Kidney (tissue), 14 donors: ENCODE results near the gene MAGI1. TPM values are rescaled to one million over a fixed set of nuclear protein-coding genes. Genes with fewer than 3 reads are reported as not detected.
A peak's percentile ranks its signal among the peaks of the same experiment; 100 is the strongest.

ENCODE experiments used
- DNase-seq, 5 donors: peaks; one replicate each; pipeline ENCODE4 v3.0.0-alpha.2; 2013 to 2020
- FAIRE-seq: peaks from 2 replicates; lab custom pipeline; 2012; peaks lifted over from hg19 to GRCh38; lab: Jason Lieb, UNC
- H3K27ac ChIP-seq, 2 donors: one replicate each; pipeline ENCODE4 v1.7.0; 2013; ENCODE audit warnings: low read depth in 2 of 2, low read length in 2 of 2, inconsistent platforms in 1 of 2
- H3K27me3 ChIP-seq: one replicate; pipeline ENCODE4 v1.7.1; 2013; ENCODE audit warnings: low read length, inconsistent platforms; ENCODE audit not compliant: control insufficient read depth, insufficient read depth
- H3K36me3 ChIP-seq, 3 donors: one replicate each; pipeline versions ENCODE4 v1.7.0 to v1.7.1; 2013; ENCODE audit warnings: low read length in 3 of 3, control low read depth in 1 of 3, inconsistent platforms in 1 of 3; ENCODE audit not compliant: insufficient read depth in 3 of 3, control insufficient read depth in 2 of 3
- H3K4me1 ChIP-seq, 3 donors: one replicate each; pipeline versions ENCODE4 v1.7.0 to v1.7.1; 2013; ENCODE audit warnings: low read length in 3 of 3, inconsistent platforms in 1 of 3, low read depth in 1 of 3; ENCODE audit not compliant: control insufficient read depth in 2 of 3, insufficient read depth in 2 of 3
- H3K4me3 ChIP-seq, 3 donors: one replicate each; pipeline versions ENCODE4 v1.7.0 to v1.8.1; 2013; ENCODE audit warnings: low read length in 3 of 3, control low read depth in 1 of 3, inconsistent platforms in 1 of 3
- H3K9ac ChIP-seq, 3 donors: one replicate each; pipeline versions ENCODE4 v1.7.0 to v1.7.1; 2013; ENCODE audit warnings: low read length in 3 of 3, control low read depth in 1 of 3, inconsistent platforms in 1 of 3
- H3K9me3 ChIP-seq, 3 donors: one replicate each; pipeline versions ENCODE4 v1.7.0 to v1.7.1; 2013; ENCODE audit warnings: low read length in 3 of 3, control low read depth in 1 of 3, inconsistent platforms in 1 of 3; ENCODE audit not compliant: control insufficient read depth in 2 of 3, insufficient read depth in 1 of 3
- CTCF ChIP-seq: IDR thresholded peaks from 3 replicates; pipeline ENCODE4 v1.5.1; 2012; ENCODE audit warnings: mild to moderate bottlenecking, moderate library complexity, borderline replicate concordance; ENCODE audit not compliant: insufficient read depth; ENCODE audit errors: extremely low read depth
- intact Hi-C: fragments of 100-400 bp; cut with DNase I; formaldehyde crosslinking; loops from one replicate; pipeline ENCODE4 v1.11.1; 2022
- polyA plus RNA-seq: library from polyadenylated mRNA; stranded (reverse); fragments of 350-450 nt; fragmentation: Illumina TruSeq; extraction: RNeasy Lipid Tissue Mini Kit (QIAGEN cat#74804); gene quantifications from one replicate; pipeline ENCODE4 v1.2.3, GENCODE V29; 2014; ENCODE audit warnings: low read depth, low replicate concordance; ENCODE audit not compliant: insufficient read depth
- total RNA-seq: library from RNA; stranded (reverse); fragmentation: NEBNext Ultra II Directional; extraction: Animal tissue kit (Norgen Biotek cat#: 25700); gene quantifications from one replicate; pipeline ENCODE4 v1.2.1, GENCODE V29; 2021
- donor health status: control.
- donor health status: control.
- donor health status: control.
- donor health status: control.
- donor health status: control.
- donor health status: DM: yes; HTN: yes; CAD: no.
- donor health status: Normal renal cell carcinoma (clear cell type).

The MAGI1 gene
- total and polyA plus RNA-seq, 2 donors from 2014 or later: 8.2 to 42.8 TPM

GRCh38 chr3:66033241-66034138 is 5.2 kb downstream of the MAGI1 start:
- no peaks in the 10 kb centered on the region for H3K36me3 ChIP-seq
- no peaks in the 10 kb centered on the region for H3K27me3 ChIP-seq
- H3K9me3 ChIP-seq: no peaks in the 10 kb centered on the region
- peaks cover 0 to 10% (median 10%) of the 10 kb centered on the region in 3 donors for H3K4me1 ChIP-seq
- intact Hi-C loops: no loop called here
- DNase-seq (peak in 1 of 5 donors; percentile 32), FAIRE-seq (no peak)
- TF ChIP-seq CTCF: no peak
- no peak overlapping the region for H3K27ac ChIP-seq
- no peak overlapping the region for H3K9ac ChIP-seq
- H3K4me3 ChIP-seq: no peak overlapping the region

- Histone ChIP-seq H3K27ac (no peak overlapping the region), H3K4me1 (peaks cover 0 to 10% (median 4%) of the 10 kb centered on the region in 3 donors), H3K9me3 (no peaks in the 10 kb centered on the region), H3K27me3 (no peaks in the 10 kb centered on the region), H3K9ac (peak overlapping the region in 1 of 3 donors; percentile 13), H3K36me3 (no peaks in the 10 kb centered on the region), H3K4me3 (no peak overlapping the region)
- no peak for TF ChIP-seq CTCF
- no peak for FAIRE-seq
- intact Hi-C loops: no loop called here
- DNase-seq: no peak
Observed at GRCh38 chr3:66031102-66031698, 7.5 kb downstream of the MAGI1 start.

GRCh38 chr3:66029443-66029842 is 9.3 kb downstream of the MAGI1 start:
- no peak for TF ChIP-seq CTCF
- no peak for FAIRE-seq
- H3K36me3 ChIP-seq: no peaks in the 10 kb centered on the region

More at GRCh38 chr3:66029443-66029842, 9.3 kb downstream of the MAGI1 start:
- H3K4me1 ChIP-seq: peaks cover 0 to 10% (median 0%) of the 10 kb centered on the region in 3 donors
- intact Hi-C loops: no loop called here
- no peaks in the 10 kb centered on the region for H3K9me3 ChIP-seq
- H3K4me3 ChIP-seq: no peak overlapping the region
- H3K27ac ChIP-seq: no peak overlapping the region
- DNase-seq: no peak
- no peaks in the 10 kb centered on the region for H3K27me3 ChIP-seq
- no peak overlapping the region for H3K9ac ChIP-seq
